Measurements from ENCODE around the gene CAPN1. TPM values are rescaled to one million over a fixed set of nuclear protein-coding genes. Genes with fewer than 3 reads are reported as not detected.

CAPN1 gene
- total and polyA plus RNA-seq, 2 of the 13 experiments (the other 11 are each of a cell fraction or from before 2014, with no cell fraction given), result 57.3 to 82.6 TPM

DNA sequence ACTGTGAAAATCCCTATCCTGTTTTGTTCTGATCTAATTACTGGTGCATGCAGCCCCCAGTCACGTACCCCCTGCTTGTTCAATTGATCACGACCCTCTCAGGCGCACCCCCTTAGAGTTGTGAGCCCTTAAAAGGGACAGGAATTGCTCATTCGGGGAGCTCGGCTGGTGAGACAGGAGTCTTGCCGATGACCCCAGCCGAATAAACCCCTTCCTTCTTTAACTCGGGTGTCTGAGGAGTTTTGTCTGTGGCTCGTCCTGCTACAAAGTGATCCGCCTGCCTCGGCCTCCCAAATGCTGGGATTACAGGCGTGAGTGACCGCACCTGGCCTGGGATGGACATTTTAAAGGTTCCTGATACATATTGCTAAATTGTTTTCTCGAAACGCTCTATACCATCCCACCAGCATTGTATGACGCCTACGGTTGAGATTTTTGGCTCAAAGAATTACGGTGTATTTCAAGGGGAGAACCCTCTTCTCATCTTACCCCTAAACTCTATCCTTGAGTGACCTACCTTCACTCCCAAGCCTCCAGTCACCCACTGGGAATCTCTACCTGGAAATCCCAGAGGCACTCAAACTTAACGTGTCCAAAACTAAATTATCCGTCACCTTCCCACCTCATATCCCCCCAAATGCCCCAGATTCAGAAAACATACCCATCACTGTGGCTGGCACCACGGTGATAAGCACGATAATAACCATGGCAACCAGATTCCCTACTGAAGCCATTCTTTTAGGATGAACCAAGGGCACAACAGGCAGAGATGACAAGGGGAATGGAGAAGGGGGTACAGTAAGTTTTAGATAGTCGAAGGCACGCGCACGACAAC is 79.2 kb downstream of the CAPN1 start (continued):
- TF ChIP-seq, protein P1, sequence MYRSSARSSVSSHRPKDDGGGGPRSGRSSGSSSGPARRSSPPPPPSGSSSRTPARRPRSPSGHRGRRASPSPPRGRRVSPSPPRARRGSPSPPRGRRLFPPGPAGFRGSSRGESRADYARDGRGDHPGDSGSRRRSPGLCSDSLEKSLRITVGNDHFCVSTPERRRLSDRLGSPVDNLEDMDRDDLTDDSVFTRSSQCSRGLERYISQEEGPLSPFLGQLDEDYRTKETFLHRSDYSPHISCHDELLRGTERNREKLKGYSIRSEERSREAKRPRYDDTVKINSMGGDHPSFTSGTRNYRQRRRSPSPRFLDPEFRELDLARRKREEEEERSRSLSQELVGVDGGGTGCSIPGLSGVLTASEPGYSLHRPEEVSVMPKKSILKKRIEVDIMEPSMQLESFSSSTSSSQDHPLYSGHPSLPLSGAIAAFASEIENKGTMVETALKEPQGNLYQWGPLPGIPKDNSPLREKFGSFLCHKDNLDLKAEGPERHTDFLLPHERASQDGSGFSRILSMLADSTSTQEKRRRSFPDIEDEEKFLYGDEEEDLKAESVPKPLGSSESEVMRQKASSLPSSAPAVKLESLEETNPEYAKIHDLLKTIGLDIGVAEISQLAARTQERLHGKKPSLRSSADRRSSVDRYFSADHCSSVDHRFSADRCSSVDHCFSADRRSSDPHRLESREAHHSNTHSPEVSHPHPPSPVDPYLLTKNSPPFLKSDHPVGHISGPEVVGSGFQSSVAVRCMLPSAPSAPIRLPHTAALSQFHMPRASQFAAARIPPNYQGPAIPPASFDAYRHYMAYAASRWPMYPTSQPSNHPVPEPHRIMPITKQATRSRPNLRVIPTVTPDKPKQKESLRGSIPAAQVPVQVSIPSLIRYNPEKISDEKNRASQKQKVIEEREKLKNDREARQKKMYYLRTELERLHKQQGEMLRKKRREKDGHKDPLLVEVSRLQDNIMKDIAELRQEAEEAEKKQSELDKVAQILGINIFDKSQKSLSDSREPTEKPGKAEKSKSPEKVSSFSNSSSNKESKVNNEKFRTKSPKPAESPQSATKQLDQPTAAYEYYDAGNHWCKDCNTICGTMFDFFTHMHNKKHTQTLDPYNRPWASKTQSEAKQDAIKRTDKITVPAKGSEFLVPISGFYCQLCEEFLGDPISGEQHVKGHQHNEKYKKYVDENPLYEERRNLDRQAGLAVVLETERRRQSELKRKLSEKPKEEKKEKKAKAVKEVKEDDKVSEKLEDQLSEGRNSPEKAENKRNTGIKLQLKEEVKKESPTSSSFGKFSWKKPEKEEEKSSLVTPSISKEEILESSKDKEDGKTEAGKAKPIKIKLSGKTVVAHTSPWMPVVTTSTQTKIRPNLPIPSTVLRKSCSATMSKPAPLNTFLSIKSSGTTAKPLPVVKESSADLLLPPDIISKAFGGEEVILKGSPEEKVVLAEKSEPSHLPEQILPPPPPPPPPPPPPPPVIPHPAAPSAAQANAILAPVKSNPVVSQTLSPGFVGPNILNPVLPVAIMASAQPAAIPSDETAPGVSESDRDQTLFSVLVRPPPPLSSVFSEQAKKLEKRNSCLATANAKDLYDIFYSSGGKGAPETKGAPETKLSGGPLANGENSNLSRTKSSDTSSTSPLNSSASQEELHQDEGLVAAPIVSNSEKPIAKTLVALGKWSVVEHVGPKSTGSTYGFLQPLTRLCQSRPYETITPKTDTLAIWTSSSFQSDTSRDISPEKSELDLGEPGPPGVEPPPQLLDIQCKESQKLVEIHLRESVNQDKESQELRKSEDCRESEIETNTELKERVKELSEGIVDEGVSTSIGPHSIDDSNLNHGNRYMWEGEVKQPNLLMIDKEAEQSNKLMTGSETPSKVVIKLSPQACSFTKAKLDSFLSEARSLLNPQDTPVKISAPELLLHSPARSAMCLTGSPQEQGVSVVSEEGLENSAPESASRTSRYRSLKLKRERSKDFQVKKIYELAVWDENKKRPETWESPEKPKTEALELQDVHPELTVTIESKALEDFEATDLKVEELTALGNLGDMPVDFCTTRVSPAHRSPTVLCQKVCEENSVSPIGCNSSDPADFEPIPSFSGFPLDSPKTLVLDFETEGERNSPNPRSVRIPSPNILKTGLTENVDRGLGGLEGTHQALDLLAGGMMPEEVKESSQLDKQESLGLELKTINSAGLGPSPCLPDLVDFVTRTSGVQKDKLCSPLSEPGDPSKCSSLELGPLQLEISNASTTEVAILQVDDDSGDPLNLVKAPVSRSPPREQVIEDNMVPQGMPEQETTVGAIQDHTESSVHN (CRISPR knock-in tag; IDR thresholded peaks at IDR 0.05), result no peak
- TF ChIP-seq ZNF383 (CRISPR knock-in tag; IDR thresholded peaks at IDR 0.05; ENCODE audit: borderline replicate concordance), result 0 out of 2 replicates have a peak, but pooled peaks have one; percentile 51
- TF ChIP-seq KDM6A (CRISPR knock-in tag; IDR thresholded peaks at IDR 0.05; ENCODE audit: low read depth), result no peak
- no peak for TF ChIP-seq ZNF251 (CRISPR knock-in tag; IDR thresholded peaks at IDR 0.05)
- no peak for TF ChIP-seq ZIK1 (CRISPR knock-in tag; IDR thresholded peaks at IDR 0.05; ENCODE audit: borderline replicate concordance, low read depth)
- no peak for TF ChIP-seq NKX3-1 (CRISPR knock-in tag; IDR thresholded peaks at IDR 0.05)
- TF ChIP-seq, protein P2, sequence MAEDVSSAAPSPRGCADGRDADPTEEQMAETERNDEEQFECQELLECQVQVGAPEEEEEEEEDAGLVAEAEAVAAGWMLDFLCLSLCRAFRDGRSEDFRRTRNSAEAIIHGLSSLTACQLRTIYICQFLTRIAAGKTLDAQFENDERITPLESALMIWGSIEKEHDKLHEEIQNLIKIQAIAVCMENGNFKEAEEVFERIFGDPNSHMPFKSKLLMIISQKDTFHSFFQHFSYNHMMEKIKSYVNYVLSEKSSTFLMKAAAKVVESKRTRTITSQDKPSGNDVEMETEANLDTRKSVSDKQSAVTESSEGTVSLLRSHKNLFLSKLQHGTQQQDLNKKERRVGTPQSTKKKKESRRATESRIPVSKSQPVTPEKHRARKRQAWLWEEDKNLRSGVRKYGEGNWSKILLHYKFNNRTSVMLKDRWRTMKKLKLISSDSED (CRISPR knock-in tag; IDR thresholded peaks at IDR 0.05), result no peak
- TF ChIP-seq ZNF564 (CRISPR knock-in tag; IDR thresholded peaks at IDR 0.05), result no peak
- TF ChIP-seq, protein P3, sequence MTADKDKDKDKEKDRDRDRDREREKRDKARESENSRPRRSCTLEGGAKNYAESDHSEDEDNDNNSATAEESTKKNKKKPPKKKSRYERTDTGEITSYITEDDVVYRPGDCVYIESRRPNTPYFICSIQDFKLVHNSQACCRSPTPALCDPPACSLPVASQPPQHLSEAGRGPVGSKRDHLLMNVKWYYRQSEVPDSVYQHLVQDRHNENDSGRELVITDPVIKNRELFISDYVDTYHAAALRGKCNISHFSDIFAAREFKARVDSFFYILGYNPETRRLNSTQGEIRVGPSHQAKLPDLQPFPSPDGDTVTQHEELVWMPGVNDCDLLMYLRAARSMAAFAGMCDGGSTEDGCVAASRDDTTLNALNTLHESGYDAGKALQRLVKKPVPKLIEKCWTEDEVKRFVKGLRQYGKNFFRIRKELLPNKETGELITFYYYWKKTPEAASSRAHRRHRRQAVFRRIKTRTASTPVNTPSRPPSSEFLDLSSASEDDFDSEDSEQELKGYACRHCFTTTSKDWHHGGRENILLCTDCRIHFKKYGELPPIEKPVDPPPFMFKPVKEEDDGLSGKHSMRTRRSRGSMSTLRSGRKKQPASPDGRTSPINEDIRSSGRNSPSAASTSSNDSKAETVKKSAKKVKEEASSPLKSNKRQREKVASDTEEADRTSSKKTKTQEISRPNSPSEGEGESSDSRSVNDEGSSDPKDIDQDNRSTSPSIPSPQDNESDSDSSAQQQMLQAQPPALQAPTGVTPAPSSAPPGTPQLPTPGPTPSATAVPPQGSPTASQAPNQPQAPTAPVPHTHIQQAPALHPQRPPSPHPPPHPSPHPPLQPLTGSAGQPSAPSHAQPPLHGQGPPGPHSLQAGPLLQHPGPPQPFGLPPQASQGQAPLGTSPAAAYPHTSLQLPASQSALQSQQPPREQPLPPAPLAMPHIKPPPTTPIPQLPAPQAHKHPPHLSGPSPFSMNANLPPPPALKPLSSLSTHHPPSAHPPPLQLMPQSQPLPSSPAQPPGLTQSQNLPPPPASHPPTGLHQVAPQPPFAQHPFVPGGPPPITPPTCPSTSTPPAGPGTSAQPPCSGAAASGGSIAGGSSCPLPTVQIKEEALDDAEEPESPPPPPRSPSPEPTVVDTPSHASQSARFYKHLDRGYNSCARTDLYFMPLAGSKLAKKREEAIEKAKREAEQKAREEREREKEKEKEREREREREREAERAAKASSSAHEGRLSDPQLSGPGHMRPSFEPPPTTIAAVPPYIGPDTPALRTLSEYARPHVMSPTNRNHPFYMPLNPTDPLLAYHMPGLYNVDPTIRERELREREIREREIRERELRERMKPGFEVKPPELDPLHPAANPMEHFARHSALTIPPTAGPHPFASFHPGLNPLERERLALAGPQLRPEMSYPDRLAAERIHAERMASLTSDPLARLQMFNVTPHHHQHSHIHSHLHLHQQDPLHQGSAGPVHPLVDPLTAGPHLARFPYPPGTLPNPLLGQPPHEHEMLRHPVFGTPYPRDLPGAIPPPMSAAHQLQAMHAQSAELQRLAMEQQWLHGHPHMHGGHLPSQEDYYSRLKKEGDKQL (CRISPR knock-in tag; IDR thresholded peaks at IDR 0.05; ENCODE audit: low read depth), result no peak
- no peak for TF ChIP-seq SIX1 (CRISPR knock-in tag; IDR thresholded peaks at IDR 0.05; ENCODE audit: borderline replicate concordance)
- no peak for TF ChIP-seq ZNF468 (CRISPR knock-in tag; IDR thresholded peaks at IDR 0.05)
- TF ChIP-seq, protein P4, sequence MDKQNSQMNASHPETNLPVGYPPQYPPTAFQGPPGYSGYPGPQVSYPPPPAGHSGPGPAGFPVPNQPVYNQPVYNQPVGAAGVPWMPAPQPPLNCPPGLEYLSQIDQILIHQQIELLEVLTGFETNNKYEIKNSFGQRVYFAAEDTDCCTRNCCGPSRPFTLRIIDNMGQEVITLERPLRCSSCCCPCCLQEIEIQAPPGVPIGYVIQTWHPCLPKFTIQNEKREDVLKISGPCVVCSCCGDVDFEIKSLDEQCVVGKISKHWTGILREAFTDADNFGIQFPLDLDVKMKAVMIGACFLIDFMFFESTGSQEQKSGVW (CRISPR knock-in tag; IDR thresholded peaks at IDR 0.05; ENCODE audit: borderline replicate concordance), result no peak
